ENCODE data around the gene BICD1. TPM values are rescaled to one million over a fixed set of nuclear protein-coding genes. Genes with fewer than 3 reads are reported as not detected.
A peak's percentile ranks its signal among the peaks of the same experiment; 100 is the strongest.
"Not testable (repeated sequence)": the region's sequence is repeated elsewhere in the genome, so short reads cannot be mapped to it uniquely, and the experiment has no call there.

Gene BICD1
- polyA plus RNA-seq, 2 of the 4 experiments (the other 2 are of a cell fraction), result 13.0 to 24.3 TPM

DNA sequence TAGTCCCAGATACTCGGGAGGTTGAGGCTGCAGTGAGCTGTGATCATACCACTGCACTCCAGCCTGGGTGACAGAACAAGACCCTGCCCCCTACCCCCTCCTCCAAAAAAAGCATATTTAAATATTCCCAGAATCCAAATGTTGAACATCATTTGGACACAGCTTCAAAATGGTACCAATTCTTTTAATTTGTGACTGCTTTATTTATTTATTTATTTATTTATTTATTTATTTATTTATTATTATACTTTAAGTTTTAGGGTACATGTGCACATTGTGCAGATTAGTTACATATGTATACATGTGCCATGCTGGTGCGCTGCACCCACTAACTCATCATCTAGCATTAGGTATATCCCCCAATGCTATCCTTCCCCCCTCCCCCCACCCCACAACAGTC is 124.7 kb downstream of the BICD1 start:
- 73% methylated on average over 2 of the region's 2 CpGs for WGBS (ENCODE audit: missing lambda C conversion rate)

DNA sequence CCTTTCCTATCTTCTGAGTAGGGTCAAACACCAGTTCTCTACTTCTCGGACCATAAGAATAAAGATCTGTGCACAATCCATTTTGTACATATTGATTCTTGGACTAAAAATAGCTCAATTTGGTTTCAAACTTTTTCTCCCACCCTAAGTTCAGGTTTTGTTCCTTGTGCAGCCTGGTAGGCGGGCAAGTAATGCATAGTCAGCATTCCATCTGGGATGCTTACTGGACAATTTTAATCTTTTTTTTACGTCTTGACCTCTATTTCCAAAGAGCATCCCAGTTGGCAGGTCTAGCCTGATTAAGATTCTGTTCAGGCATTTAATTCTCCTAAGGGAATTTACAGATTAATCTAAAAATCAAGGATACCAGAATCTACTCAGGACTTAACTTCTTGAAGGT is 126.9 kb downstream of the BICD1 start:
- ATAC-seq (no peak), DNase-seq (ENCODE audit: low read depth in 1 of 2, low spot score in 1 of 2) (no peak), FAIRE-seq (no peak)
- TF ChIP-seq CHD4 (IDR thresholded peaks at IDR 0.05; ENCODE audit: borderline replicate concordance), result no peak
- TF ChIP-seq MAFK (IDR thresholded peaks at IDR 0.05; ENCODE audit: partially characterized antibody), result peak; percentile 88
- CTCF ChIA-PET, result no interaction called here
- POLR2A ChIA-PET, result no interaction called here
- Histone ChIP-seq H3K4me1 (no peaks in the 10 kb centered on the region), H3K4me2 (no peak overlapping the region), H3K4me3 (no peak overlapping the region), H3K9me3 (peaks cover 9% of the 10 kb centered on the region; the same call in 2 of the 3 replicates), H3K27ac (no peak overlapping the region)
- WGBS (ENCODE audit: missing lambda C conversion rate), result 91% methylated on average over 3 of the region's 3 CpGs

More for the DNA sequence above, 124.7 kb downstream of the BICD1 start:
- H3K27ac ChIP-seq; FAIRE-seq; H3K4me3 ChIP-seq; H3K4me2 ChIP-seq; DNase-seq (ENCODE audit: low read depth in 1 of 2, low spot score in 1 of 2); POLR2A ChIA-PET; H3K9me3 ChIP-seq; ATAC-seq; H3K4me1 ChIP-seq; CTCF ChIA-PET: not testable (repeated sequence)
- peak; percentile 80 for TF ChIP-seq ZC3H11A (IDR thresholded peaks at IDR 0.05)

DNA sequence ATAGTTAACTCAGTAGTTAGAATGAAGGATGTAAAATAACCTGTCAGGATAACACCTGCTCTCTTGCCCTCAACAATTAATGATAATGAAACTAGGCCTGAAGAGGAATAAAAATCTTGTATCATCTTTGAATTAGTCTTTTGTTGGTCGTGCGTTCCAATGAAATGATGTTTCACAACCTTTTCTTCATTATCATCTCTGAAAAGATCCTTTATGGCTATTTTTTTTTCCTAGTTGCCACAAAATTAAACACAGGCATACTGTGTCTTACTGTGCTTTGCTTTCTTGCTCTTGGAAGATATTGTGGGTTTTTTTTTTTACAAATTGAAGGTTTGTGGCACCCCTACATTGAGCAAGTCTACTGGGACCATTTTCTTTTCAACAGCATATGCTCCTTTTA is 128.6 kb downstream of the BICD1 start:
- peaks cover 9% of the 10 kb centered on the region; the same call in 2 of the 3 replicates for H3K9me3 ChIP-seq
- H3K4me2 ChIP-seq, result no peak overlapping the region
- CTCF ChIA-PET, result no interaction called here
- H3K4me3 ChIP-seq, result no peak overlapping the region
- no peak overlapping the region for H3K27ac ChIP-seq
- TF ChIP-seq SMC3 (IDR thresholded peaks at IDR 0.05), result no peak
- TF ChIP-seq, protein P1, sequence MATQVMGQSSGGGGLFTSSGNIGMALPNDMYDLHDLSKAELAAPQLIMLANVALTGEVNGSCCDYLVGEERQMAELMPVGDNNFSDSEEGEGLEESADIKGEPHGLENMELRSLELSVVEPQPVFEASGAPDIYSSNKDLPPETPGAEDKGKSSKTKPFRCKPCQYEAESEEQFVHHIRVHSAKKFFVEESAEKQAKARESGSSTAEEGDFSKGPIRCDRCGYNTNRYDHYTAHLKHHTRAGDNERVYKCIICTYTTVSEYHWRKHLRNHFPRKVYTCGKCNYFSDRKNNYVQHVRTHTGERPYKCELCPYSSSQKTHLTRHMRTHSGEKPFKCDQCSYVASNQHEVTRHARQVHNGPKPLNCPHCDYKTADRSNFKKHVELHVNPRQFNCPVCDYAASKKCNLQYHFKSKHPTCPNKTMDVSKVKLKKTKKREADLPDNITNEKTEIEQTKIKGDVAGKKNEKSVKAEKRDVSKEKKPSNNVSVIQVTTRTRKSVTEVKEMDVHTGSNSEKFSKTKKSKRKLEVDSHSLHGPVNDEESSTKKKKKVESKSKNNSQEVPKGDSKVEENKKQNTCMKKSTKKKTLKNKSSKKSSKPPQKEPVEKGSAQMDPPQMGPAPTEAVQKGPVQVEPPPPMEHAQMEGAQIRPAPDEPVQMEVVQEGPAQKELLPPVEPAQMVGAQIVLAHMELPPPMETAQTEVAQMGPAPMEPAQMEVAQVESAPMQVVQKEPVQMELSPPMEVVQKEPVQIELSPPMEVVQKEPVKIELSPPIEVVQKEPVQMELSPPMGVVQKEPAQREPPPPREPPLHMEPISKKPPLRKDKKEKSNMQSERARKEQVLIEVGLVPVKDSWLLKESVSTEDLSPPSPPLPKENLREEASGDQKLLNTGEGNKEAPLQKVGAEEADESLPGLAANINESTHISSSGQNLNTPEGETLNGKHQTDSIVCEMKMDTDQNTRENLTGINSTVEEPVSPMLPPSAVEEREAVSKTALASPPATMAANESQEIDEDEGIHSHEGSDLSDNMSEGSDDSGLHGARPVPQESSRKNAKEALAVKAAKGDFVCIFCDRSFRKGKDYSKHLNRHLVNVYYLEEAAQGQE (IDR thresholded peaks at IDR 0.05), result no peak
- TF ChIP-seq, protein P2, sequence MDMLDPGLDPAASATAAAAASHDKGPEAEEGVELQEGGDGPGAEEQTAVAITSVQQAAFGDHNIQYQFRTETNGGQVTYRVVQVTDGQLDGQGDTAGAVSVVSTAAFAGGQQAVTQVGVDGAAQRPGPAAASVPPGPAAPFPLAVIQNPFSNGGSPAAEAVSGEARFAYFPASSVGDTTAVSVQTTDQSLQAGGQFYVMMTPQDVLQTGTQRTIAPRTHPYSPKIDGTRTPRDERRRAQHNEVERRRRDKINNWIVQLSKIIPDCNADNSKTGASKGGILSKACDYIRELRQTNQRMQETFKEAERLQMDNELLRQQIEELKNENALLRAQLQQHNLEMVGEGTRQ (IDR thresholded peaks at IDR 0.05), result no peak
- TF ChIP-seq NPAS2 (CRISPR knock-in tag; IDR thresholded peaks at IDR 0.05; ENCODE audit: borderline replicate concordance), result no peak
- POLR2A ChIA-PET, result interaction anchor here (0.7 kb wide), 1 partner anchor 19 kb away, joined by 3 read pairs; no protein-coding TSS in a partner anchor
- H3K4me1 ChIP-seq, result peaks cover under 1% of the 10 kb centered on the region; the same call in 2 of the 3 replicates
- DNase-seq (ENCODE audit: low read depth in 1 of 2, low spot score in 1 of 2), result no peak
- WGBS (ENCODE audit: missing lambda C conversion rate), result 90% methylated on average over 2 of the region's 2 CpGs
- ATAC-seq, result no peak
- no peak for FAIRE-seq

DNA sequence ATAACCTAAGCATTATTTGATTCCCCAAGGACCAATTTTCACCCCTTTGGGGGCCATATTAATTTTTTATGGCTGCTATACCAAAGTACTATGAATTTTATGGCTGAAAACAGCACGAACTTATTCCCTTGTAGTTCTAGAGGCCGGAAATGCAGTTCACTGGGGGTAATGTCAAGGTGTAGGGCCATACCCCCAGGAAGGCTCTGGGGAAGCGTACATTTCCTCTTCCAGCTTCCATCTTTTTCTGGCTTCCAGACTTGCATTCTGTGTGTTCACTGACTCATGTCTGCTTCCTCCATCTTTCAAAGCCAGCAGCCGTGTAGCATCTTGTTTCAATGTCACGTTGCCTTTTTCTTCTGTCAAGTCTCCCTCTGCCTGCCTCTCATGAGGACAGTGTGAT is 133.5 kb downstream of the BICD1 start:
- Histone ChIP-seq H3K27ac (no peak overlapping the region), H3K4me3 (no peak overlapping the region), H3K4me2 (no peak overlapping the region), H3K4me1 (peaks cover 9% of the 10 kb centered on the region; the same call in 2 of the 3 replicates), H3K9me3 (peaks cover 9% of the 10 kb centered on the region; the same call in 2 of the 3 replicates)
- WGBS (ENCODE audit: missing lambda C conversion rate), result 82% methylated on average over 5 of the region's 5 CpGs
- CTCF ChIA-PET, result interaction anchor here (1.8 kb wide), 1 partner anchor 587 kb away, joined by 4 read pairs; no protein-coding TSS in a partner anchor
- 0 out of 6 replicates have a peak, but pooled peaks of 1 of the 2 experiments have one; percentile 19 for ATAC-seq
- POLR2A ChIA-PET, result no interaction called here
- DNase-seq (ENCODE audit: low read depth in 1 of 2, low spot score in 1 of 2), result no peak
- FAIRE-seq, result no peak
- TF ChIP-seq, protein P1 (IDR thresholded peaks at IDR 0.05), result no peak
- TF ChIP-seq HOXA7 (CRISPR knock-in tag; IDR thresholded peaks at IDR 0.05), result no peak
- TF ChIP-seq JUNB (IDR thresholded peaks at IDR 0.05), result no peak
- no peak for TF ChIP-seq ZC3H11A (IDR thresholded peaks at IDR 0.05)
- no peak for TF ChIP-seq GATA3 (IDR thresholded peaks at IDR 0.05; ENCODE audit: borderline replicate concordance)
- TF ChIP-seq CBX8 (IDR thresholded peaks at IDR 0.05), result no peak
- no peak for TF ChIP-seq RAD21 (conservative IDR thresholded peaks at IDR 0.05 in 1 of 2, IDR thresholded peaks at IDR 0.05 in 1 of 2)
